WTC11 (cell line): ENCODE measurements around the gene B3GNT8. TPM values are rescaled to one million over a fixed set of nuclear protein-coding genes. Genes with fewer than 3 reads are reported as not detected.

ENCODE experiments used
- ATAC-seq: fragments of 200-7000 bp; cut with Tn5 transposase; 2 replicates; pipeline ENCODE4 v1.10.0; 2021; ENCODE audit warnings: mild to moderate bottlenecking, moderate library complexity
- CTCF ChIA-PET: fragments of 300-600 bp; sonication (Branson Sonifier 250); formaldehyde crosslinking; loops from one replicate; lab custom pipeline; 2021; ENCODE audit warnings: antibody characterized with exemption; lab: Charles Lee
- POLR2A ChIA-PET: fragments of 350-600 bp; sonication (Branson Sonifier 250); formaldehyde crosslinking; loops from one replicate; lab custom pipeline; 2021; ENCODE audit warnings: antibody characterized with exemption; lab: Charles Lee
- DNase-seq: peaks from one replicate; pipeline ENCODE4 v3.0.0; 2021; ENCODE audit warnings: low spot score
- H3K27ac Mint-ChIP-seq: 2 replicates; pipeline ENCODE4 v1.8.0; 2021; ENCODE audit warnings: mixed read lengths
- H3K27me3 Mint-ChIP-seq: 2 replicates; pipeline ENCODE4 v1.8.0; 2021; ENCODE audit warnings: low read depth, mild to moderate bottlenecking, moderate library complexity, mixed read lengths
- H3K36me3 Mint-ChIP-seq: 2 replicates; pipeline ENCODE4 v1.8.0; 2021; ENCODE audit warnings: mixed read lengths
- H3K4me1 Mint-ChIP-seq: 2 replicates; pipeline ENCODE4 v1.8.0; 2022; ENCODE audit warnings: mixed read lengths
- H3K4me3 Mint-ChIP-seq: 2 replicates; pipeline ENCODE4 v1.8.0; 2021; ENCODE audit warnings: mild to moderate bottlenecking, moderate library complexity, mixed read lengths
- H3K9me3 Mint-ChIP-seq: 2 replicates; pipeline ENCODE4 v1.8.0; 2021; ENCODE audit warnings: mixed read lengths
- ATF3 ChIP-seq: sonication (generic); formaldehyde crosslinking; conservative IDR thresholded peaks from 2 replicates; pipeline ENCODE4 v1.8.1; 2022; ENCODE audit warnings: mild to moderate bottlenecking, missing genetic modification reagents
- CDX4 ChIP-seq: fragments of 250-450 bp; sonication (Bioruptor Pico); IDR thresholded peaks from 2 replicates; pipeline ENCODE4 v1.9.0; 2021; ENCODE audit warnings: moderate library complexity, mild to moderate bottlenecking, inconsistent platforms, borderline replicate concordance
- E2F4 ChIP-seq: sonication (generic); formaldehyde crosslinking; IDR thresholded peaks from 2 replicates; pipeline ENCODE4 v1.8.1; 2022; ENCODE audit warnings: low read depth, mild to moderate bottlenecking, moderate library complexity, missing genetic modification reagents, borderline replicate concordance
- FOXK1 ChIP-seq: sonication (generic); formaldehyde crosslinking; IDR thresholded peaks from 2 replicates; pipeline ENCODE4 v1.8.0; 2022; ENCODE audit warnings: mild to moderate bottlenecking, moderate library complexity, missing genetic modification reagents
- FOXP1 ChIP-seq: sonication (generic); formaldehyde crosslinking; IDR thresholded peaks from 2 replicates; pipeline ENCODE4 v1.8.0; 2022; ENCODE audit warnings: missing genetic modification reagents, mild to moderate bottlenecking, moderate library complexity, borderline replicate concordance
- FOXP4 ChIP-seq: sonication (generic); formaldehyde crosslinking; IDR thresholded peaks from 2 replicates; pipeline ENCODE4 v1.8.0; 2022; ENCODE audit warnings: mild to moderate bottlenecking, missing genetic modification reagents
- HMGA2 ChIP-seq: fragments of 250-450 bp; sonication (Bioruptor Pico); IDR thresholded peaks from 2 replicates; pipeline ENCODE4 v1.4.0; 2021; ENCODE audit warnings: mild to moderate bottlenecking, moderate library complexity
- HMGXB4 ChIP-seq: sonication (generic); formaldehyde crosslinking; IDR thresholded peaks from 2 replicates; pipeline ENCODE4 v1.8.1; 2023; ENCODE audit warnings: mild to moderate bottlenecking, moderate library complexity, missing genetic modification reagents
- IRF1 ChIP-seq: sonication (generic); formaldehyde crosslinking; IDR thresholded peaks from 2 replicates; pipeline ENCODE4 v1.8.0; 2023; ENCODE audit warnings: missing genetic modification reagents
- JUN ChIP-seq: sonication (generic); formaldehyde crosslinking; IDR thresholded peaks from 2 replicates; pipeline ENCODE4 v1.8.0; 2023; ENCODE audit warnings: mild to moderate bottlenecking, missing genetic modification reagents
- KAT7 ChIP-seq: sonication (generic); formaldehyde crosslinking; IDR thresholded peaks from 2 replicates; pipeline ENCODE4 v1.8.1; 2023; ENCODE audit warnings: missing genetic modification reagents, mild to moderate bottlenecking, borderline replicate concordance
- MXD4 ChIP-seq: fragments of 250-450 bp; sonication (Bioruptor Pico); IDR thresholded peaks from 2 replicates; pipeline ENCODE4 v1.8.0; 2021; ENCODE audit warnings: mild to moderate bottlenecking, moderate library complexity, borderline replicate concordance
- NFE2L1 ChIP-seq: sonication (generic); formaldehyde crosslinking; IDR thresholded peaks from 2 replicates; pipeline ENCODE4 v1.8.1; 2023; ENCODE audit warnings: missing genetic modification reagents
- RORB ChIP-seq: fragments of 250-450 bp; sonication (Bioruptor Pico); IDR thresholded peaks from 2 replicates; pipeline ENCODE4 v1.9.0; 2021; ENCODE audit warnings: mild to moderate bottlenecking
- TCF7 ChIP-seq: sonication (generic); formaldehyde crosslinking; IDR thresholded peaks from 2 replicates; pipeline ENCODE4 v1.8.0; 2022; ENCODE audit warnings: mild to moderate bottlenecking, low read depth, missing genetic modification reagents, moderate library complexity
- TEAD1 ChIP-seq: sonication (generic); formaldehyde crosslinking; IDR thresholded peaks from 2 replicates; pipeline ENCODE4 v1.8.0; 2022; ENCODE audit warnings: mild to moderate bottlenecking, missing genetic modification reagents
- TP53 ChIP-seq: sonication (generic); formaldehyde crosslinking; IDR thresholded peaks from 2 replicates; pipeline ENCODE4 v1.8.1; 2023; ENCODE audit warnings: mild to moderate bottlenecking, missing genetic modification reagents
- ZNF219 ChIP-seq: sonication (generic); formaldehyde crosslinking; IDR thresholded peaks from 2 replicates; pipeline ENCODE4 v1.8.0; 2023; ENCODE audit warnings: missing genetic modification reagents, mild to moderate bottlenecking, borderline replicate concordance
- ZNF232 ChIP-seq: sonication (generic); formaldehyde crosslinking; IDR thresholded peaks from 2 replicates; pipeline ENCODE4 v1.8.0; 2022; ENCODE audit warnings: mild to moderate bottlenecking, missing genetic modification reagents
- ZNF281 ChIP-seq: sonication (generic); formaldehyde crosslinking; IDR thresholded peaks from 2 replicates; pipeline ENCODE4 v1.8.0; 2023; ENCODE audit warnings: mild to moderate bottlenecking, missing genetic modification reagents
- ZNF425 ChIP-seq: fragments of 250-450 bp; sonication (Bioruptor Pico); conservative IDR thresholded peaks from 2 replicates; pipeline ENCODE4 v1.9.0; 2021; ENCODE audit warnings: mild to moderate bottlenecking
- total RNA-seq: library from RNA; stranded (reverse); gene quantifications from 3 replicates; pipeline ENCODE4 v1.2.3, GENCODE V29; 2021

B3GNT8 gene
- total RNA-seq, 1 experiment from 2014 or later = 2.3 TPM

GRCh38 chr19:41391618-41392017, 35.6 kb downstream of the B3GNT8 start:
- Mint-ChIP-seq H3K9me3 (no peaks in the 10 kb centered on the region), H3K27ac (no peak overlapping the region), H3K4me1 (peaks cover 6% of the 10 kb centered on the region), H3K4me3 (no peak overlapping the region), H3K27me3 (no peaks in the 10 kb centered on the region), H3K36me3 (peaks cover 18% of the 10 kb centered on the region)
- ATAC-seq (no peak), DNase-seq (no peak)
- CTCF ChIA-PET = no interaction called here
- TF ChIP-seq RORB (CRISPR knock-in tag) (no peak), ZNF219 (CRISPR knock-in tag) (no peak), ZNF281 (no peak), TCF7 (CRISPR knock-in tag) (no peak), KAT7 (CRISPR knock-in tag) (no peak), NFE2L1 (CRISPR knock-in tag) (no peak), ZNF425 (CRISPR knock-in tag) (no peak), JUN (CRISPR knock-in tag) (no peak), MXD4 (no peak), TP53 (CRISPR knock-in tag) (no peak), E2F4 (CRISPR knock-in tag) (no peak), FOXP1 (no peak), ATF3 (no peak), HMGXB4 (no peak), IRF1 (CRISPR knock-in tag) (no peak)
- POLR2A ChIA-PET = no interaction called here

- H3K36me3 Mint-ChIP-seq = peaks cover 18% of the 10 kb centered on the region
- DNase-seq (no peak), ATAC-seq (no peak)
- ChIA-PET CTCF (no interaction called here), POLR2A (interaction anchor here (1.0 kb wide), 1 partner anchor 53 kb away, joined by 4 read pairs; the partner anchor contains the start of gene DMAC2)
- H3K4me3 Mint-ChIP-seq = no peak overlapping the region
- no peaks in the 10 kb centered on the region for H3K27me3 Mint-ChIP-seq
- no peaks in the 10 kb centered on the region for H3K4me1 Mint-ChIP-seq
- no peak overlapping the region for H3K27ac Mint-ChIP-seq
- H3K9me3 Mint-ChIP-seq = no peaks in the 10 kb centered on the region
- TF ChIP-seq TP53 (CRISPR knock-in tag) (no peak), CDX4 (CRISPR knock-in tag) (no peak), HMGA2 (no peak), ZNF232 (CRISPR knock-in tag) (no peak), TEAD1 (CRISPR knock-in tag) (no peak), FOXK1 (no peak), RORB (CRISPR knock-in tag) (no peak), ZNF281 (no peak), FOXP4 (CRISPR knock-in tag) (no peak)
These were observed 40.7 kb downstream of the B3GNT8 start for GRCh38 chr19:41386442-41386841.
